GM18505 (cell line): ENCODE results near the gene TRNP1.
"Not testable (repeated sequence)": the region's sequence is repeated elsewhere in the genome, so short reads cannot be mapped to it uniquely, and the experiment has no call there.

Experiments
- ATAC-seq: cut with Tn5 transposase; IDR thresholded peaks from one replicate; pipeline ENCODE4 v1.9.1; 2021; ENCODE audit not compliant: unreplicated experiment
- POLR2A ChIP-seq: IDR thresholded peaks from 4 replicates; pipeline ENCODE4 v1.6.1; 2011; ENCODE audit warnings: borderline replicate concordance; ENCODE audit not compliant: insufficient read depth, insufficient read length; ENCODE audit errors: extremely low read depth

Gene TRNP1, protein sequence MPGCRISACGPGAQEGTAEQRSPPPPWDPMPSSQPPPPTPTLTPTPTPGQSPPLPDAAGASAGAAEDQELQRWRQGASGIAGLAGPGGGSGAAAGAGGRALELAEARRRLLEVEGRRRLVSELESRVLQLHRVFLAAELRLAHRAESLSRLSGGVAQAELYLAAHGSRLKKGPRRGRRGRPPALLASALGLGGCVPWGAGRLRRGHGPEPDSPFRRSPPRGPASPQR

DNA sequence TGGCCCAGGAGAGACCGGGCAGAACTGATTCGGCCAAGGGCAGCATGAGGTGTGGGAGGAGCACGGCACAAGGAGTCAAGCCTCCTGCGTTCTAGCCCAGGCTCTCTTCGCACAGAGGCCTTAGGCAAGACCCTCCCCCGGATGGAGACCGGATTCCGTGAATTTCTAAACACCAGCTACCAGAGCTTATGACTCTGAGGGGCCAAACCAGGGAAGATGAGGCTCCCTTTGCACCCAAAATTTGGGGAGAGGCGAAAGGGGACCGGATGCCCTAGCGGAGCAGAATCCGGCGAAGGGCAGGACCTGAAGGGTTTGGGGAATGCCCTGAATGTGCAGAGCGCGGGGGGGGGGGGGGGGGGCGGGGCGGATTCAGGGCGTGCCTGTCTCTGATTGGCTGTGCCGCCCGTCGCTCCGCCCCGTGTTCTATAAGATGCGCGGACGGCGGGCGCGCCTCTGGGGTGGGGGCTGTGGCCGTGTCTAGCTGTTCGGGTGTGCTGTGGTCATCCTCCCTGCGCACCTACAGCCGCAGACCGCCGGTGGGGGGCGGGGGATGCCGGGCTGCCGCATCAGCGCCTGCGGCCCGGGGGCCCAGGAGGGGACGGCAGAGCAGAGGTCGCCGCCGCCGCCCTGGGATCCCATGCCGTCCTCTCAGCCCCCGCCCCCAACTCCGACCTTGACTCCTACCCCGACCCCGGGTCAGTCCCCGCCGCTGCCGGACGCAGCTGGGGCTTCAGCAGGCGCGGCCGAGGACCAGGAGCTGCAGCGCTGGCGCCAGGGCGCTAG lies at the start of gene TRNP1:
Gene TRNP1 (plus strand): TSS at position 456 of the 783 bp plus-strand sequence. CDS start 95 bp downstream, at position 551.
- ATAC-seq, result no peak
- TF ChIP-seq POLR2A, result peak; percentile 40

DNA sequence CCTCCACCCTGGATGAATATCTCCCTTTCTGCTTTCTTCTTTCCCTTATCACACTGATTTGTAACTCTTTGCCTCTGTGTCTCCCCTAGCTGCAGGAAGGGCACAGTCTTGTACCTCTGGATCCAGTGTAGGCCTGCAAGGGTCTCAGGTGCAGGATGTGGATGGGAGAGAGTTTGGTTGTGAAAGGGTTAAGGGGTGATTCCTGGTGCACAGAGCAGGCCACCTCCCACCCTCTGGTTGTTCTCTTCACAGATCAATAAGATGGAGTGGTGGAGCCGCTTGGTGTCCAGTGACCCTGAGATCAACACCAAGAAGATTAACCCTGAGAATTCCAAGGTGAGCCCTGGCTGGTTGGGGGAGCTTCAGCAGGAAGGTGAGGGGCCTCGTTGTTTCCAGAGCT lies 48.4 kb upstream of the TRNP1 start:
- TF ChIP-seq POLR2A, result no peak

DNA sequence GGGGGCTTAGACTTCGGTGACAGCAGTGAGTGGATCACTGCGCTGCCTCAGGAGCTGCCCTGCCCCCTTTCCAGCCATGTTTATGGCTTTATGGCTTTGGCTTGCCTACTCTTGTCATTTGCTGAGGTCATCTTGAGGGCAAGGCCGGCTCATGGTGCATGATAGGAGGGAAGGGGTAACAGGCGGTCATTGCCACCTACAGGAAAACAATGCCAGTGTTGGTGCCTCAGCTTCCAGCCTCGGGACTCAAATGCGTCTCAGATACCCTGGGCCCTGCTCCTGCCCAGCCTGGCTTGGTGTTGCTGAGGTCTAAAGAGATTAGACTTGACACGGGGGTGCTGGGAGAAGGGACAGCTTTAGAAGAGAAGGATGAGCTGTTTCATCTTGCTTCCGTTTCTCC lies 47.8 kb upstream of the TRNP1 start:
- no peak for ATAC-seq

More for the DNA sequence above, 48.4 kb upstream of the TRNP1 start:
- no peak for ATAC-seq

DNA sequence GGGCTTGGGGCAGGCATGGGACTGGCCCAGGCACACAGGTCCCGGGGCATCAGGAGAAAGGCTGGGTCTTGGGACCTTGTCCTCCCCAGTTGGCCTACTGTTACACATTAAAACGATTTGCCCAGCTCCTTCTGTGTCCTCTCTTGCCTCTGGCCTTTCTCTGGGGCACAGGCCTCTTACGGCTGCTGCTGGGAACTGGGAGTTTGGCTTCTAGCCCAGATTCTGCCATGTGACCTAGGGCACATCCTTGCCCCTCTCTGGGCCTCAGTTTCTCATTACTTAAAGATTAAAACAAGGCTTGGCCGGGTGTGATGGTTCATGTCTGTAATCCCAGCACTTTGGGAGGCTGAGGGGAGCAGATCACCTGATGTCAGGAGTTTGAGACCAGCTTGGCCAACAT lies 47.2 kb upstream of the TRNP1 start:
- no peak for ATAC-seq
- no peak for TF ChIP-seq POLR2A

More for the DNA sequence above, 47.8 kb upstream of the TRNP1 start:
- no peak for TF ChIP-seq POLR2A

DNA sequence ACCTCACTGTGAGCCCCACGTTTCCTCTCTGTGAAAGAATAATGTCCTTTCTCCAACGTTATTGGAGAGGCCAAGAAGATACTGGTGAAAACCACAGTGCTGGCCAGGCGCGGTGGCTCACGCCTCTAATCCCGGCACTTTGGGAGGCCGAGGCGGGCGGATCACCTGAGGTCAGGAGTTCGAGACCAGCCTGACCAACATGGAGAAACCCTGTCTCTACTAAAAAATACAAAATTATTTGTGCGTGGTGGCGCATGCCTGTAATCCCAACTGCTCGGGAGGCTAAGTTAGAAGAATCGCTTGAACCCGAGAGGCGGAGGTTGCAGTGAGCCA lies 44.8 kb upstream of the TRNP1 start:
- not testable (repeated sequence) for ATAC-seq

DNA sequence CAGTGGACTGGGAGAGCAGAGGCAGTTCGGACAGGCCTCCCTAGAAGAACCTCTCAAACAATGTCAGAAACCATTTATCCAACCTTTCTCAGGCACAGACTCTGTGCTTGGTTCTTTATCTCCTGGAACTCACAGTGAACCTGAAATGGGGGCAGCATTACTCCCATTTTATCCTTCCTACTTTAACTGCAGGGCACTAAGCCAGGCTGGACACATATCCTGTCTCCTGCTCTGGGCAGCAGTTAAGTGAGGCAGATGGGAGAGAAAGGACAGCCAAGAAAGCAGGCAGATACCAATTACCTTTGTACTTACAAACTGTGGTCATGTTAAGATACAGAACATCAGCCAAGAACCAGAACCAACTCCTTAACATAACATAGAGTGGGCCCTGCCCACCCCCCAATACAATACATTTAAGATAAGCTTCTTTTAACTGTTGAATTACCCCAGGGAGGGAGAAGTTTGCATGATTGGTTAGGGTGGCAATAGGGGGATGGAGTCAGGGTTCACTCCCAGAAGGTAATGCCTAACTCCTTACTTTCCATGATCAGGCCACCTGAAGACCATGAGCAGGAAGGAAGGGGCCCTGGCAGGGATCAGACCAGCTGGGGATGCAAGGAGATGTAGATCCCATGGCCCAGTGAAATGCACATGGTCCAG lies 44.1 kb upstream of the TRNP1 start:
- ATAC-seq, result no peak
- no peak for TF ChIP-seq POLR2A

DNA sequence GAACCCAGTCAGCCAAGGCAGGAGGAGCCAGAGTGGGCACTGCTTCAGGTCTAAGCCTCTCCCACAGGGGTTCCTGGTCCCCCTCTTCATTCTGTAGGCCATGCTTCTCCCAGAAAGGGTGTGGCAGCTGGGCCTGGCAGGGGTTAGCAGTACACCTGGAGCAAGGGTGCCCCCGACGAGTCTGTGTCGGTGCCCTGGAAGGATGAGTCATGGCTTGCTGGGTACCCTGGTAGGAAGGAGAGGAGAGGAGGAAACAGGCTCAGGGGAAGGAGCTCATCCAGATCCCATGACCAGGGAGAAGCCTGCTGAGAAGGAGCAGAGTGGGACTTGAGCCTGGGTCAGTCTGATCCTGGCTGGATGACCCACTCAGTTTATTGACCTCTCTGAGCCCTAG lies 43.6 kb upstream of the TRNP1 start:
- TF ChIP-seq POLR2A, result no peak
- no peak for ATAC-seq

DNA sequence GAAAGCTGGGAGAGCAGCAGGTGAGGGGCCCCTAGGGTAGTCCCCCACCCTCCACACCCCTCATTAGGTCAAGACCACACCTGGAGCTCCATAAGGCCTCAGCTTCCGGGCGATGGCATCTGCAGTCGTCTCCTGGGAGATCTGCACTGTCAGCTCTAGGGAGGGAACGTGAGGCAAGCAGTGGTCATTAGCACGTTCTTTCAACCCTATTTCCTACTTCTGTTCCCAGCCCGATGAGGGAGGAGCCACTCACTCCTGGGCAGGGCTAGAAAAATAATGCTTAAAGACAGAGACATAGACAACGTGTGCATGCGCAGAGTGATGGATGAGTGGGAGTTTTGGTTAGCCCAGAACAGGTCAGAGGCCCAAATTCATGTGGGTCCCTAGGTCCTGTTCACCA lies 42.9 kb upstream of the TRNP1 start:
- no peak for ATAC-seq
- TF ChIP-seq POLR2A, result no peak

DNA sequence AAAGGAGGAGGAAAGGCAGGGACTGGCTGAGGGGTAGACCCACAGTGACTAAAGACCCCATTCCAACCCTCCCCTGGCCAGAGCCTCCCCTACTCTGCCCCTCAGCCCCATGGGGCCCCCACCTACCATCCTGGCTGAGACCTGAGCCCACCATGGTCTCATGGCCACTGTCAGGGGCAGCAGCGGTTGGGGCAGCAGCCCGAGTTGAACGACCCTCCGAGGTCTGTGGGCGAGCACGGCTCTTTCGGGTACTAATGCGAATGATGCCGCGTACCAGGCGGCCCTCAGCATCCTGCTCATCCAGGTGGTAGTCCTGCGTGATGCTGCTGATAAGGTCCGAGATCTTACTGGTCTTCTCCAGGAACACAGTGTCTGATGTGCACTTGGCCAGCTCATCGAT lies 42.3 kb upstream of the TRNP1 start:
- ATAC-seq, result no peak
- TF ChIP-seq POLR2A, result no peak

DNA sequence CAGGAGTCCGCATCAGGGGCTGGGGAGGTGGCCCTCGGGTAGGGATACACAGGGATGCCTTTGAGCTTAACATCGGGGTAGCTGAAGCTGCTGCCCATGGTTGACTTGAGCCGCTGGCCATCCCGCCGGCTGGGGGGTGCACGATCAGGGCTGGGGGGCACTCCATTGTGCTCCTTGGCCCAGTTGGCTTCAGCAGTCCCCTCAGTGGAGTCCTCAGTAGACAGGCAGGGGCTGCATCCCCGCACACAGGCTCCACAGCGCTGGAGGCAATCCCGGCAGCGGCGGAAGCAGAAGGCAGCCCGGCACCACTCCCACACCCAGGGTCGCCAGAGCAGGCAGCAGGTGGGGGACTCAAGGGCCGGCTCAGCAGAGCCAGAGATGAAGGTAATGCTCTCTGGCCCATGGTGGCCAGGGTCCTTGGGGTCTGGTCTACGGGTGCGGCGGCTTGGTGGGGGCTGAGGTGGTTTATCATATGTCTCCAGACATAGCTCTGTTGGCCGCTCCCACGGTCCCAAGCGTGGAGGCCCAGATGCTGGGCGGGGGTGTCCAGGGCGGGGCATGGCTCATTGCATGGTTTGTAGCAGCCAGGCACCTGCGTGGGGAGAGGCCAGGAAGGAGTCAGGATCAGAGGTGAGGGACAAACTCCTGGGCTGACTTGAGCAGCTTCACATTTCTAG lies 41.5 kb upstream of the TRNP1 start:
- no peak for TF ChIP-seq POLR2A
- no peak for ATAC-seq

DNA sequence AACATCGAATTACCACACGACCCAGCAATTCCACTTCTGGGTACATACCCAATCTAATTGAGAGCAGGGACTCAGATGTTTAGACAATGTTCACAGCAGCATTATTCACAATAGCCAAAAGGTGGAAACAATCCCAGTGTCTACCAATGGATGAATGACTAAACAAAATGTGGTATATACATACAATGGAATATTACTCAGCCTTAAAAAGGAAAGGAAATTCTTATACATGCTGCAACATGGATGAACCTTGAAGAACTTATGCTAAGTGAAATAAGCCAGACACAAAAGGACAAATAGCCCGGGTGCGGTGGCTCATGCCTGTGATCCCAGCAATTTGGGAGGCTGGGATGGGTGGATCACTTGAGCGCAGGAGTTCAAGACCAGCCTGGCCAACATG lies 40.1 kb upstream of the TRNP1 start:
- ATAC-seq, result no peak
- TF ChIP-seq POLR2A, result no peak

DNA sequence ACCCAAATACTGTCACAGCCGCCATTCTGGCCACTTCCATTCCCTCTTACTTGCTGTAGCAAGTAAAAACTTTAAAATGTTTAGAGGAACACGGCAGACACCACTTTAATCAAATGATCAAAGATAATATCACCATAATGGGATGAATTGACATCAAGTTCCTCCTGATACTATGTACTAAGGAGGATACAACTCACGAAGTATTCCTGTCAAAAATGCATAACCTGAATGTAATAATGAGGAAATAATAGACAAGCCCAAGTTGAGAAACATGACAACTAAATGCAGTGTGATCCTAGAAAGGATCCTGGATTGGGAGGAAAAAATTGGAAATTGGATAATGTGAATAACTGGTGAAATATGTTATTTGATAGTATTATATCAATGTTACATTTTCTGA lies 37.2 kb upstream of the TRNP1 start:
- TF ChIP-seq POLR2A, result no peak

DNA sequence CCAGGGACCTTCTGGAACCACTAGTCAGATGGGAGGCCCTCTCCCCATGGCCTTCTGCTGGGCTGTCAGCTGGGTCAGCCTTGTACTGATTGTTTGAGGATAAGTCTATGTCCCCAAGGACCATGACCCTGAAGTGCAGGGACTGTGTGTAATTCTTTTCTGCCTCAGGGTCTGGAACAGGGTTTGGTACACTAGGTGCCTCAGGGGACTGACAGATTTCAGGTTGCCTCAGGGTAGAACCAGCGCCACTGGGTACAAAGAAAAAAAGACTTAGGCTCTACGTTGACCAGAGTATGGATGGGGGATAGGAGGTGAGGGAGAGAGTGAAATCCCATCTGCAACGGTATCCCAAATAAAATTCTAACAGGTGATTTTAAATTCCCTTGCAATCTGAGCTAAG lies 36.2 kb upstream of the TRNP1 start:
- no peak for TF ChIP-seq POLR2A
- ATAC-seq, result no peak

More for the DNA sequence above, 37.2 kb upstream of the TRNP1 start:
- ATAC-seq, result no peak
